ENCODE results near the gene SRGAP3.

Gene SRGAP3

DNA sequence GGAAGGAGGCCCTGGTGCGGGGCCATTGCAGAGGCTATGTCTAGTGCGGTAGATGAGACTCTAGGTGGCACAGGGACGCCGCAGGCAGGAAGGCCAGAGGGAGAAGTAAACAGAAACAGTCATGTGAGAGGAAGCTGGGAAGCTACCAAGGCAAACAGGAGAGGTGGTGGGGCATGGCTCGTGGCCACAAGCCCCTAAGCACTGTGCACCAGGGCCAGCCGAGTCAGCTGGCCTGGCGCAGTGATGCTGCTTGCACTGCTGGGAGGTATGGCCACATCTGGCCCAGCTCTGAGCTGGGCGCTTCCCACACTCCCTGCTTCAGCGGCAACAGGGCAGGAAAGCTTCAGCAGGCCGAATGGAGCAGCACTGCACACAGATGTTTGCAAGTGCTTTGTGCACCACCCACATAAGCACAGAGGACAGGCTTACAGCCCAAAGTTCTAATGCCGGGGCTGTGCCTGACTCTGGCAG, 76.6 kb downstream of the SRGAP3 start:
- DNase-seq (ENCODE audit: low read depth), result no peak

DNA sequence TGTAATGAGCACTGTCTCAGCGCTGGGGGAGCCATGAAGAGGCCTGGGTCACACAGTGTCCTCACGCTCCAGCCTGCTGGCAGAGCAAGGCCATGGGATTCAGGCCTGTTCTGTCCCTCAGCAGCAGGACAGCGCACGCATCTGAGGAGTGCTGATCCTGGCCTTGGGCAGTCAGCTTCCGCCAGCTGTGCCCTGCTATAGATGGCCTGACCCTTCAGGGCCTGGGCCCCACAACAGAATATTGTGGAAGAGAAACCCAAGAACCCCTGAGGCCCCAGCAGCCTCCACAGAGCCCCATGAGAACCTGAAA, 78.6 kb downstream of the SRGAP3 start:
- no peak for DNase-seq (ENCODE audit: low read depth)

DNA sequence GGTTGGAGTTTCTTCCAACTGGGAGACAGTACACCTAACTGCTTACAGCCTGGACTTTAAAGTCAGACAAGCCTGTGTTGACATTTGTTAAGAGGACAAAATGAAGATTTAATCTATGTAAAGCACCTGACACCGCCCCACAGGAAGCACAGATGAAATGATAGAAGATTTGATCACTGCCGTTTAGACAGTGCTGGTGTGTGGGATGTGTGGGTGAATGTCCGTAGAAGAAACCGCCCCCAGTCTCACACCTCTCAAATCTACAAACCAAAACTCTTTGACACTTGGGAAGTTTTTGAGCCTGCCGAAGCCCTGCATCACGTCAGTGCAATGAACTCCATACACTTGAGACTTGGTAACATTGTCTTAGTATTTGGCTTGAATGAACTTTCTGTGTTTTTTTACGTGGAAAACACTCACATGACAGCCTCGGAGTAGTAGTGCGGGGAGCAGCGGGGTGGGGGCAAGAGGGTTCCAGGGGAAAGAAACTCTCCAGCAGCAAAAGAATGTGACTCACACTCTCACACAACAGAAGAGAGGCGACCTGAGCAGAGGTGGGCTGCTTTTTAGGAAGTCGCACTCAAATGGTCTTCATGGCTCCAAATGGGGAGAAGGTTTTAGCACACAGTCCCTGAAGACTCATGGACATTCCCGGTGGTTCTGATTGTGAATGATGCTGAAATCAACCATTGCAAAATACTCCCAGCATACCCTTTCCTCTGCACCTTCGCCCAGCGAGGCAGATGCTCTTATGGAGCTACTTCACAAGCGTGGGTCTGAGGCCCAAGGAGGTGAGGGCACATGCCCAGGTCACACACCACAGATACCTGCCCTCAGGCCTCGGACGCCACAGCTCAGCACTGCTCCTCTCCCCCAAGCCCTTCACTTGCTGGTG, 79.2 kb downstream of the SRGAP3 start:
- DNase-seq (ENCODE audit: low read depth), result no peak

DNA sequence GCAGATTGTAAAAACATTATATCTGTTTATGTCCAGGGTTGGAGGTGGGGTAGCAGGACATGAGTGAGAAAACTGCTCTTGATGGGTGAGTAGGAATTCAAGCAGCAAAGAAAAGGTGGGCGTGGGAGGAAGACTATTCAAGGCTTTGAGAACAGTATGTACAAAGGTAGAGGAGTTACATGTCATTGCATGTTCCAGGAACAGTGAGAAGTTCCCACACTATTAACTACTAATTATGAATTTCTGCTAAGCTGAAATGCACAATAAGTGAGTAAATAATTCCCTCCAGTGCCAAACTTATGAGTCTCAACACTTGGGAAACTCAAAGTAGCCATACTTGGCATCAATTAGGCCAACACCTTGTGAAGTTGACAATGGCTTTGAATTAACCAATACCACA, 80.1 kb downstream of the SRGAP3 start:
- no peak for DNase-seq (ENCODE audit: low read depth)

DNA sequence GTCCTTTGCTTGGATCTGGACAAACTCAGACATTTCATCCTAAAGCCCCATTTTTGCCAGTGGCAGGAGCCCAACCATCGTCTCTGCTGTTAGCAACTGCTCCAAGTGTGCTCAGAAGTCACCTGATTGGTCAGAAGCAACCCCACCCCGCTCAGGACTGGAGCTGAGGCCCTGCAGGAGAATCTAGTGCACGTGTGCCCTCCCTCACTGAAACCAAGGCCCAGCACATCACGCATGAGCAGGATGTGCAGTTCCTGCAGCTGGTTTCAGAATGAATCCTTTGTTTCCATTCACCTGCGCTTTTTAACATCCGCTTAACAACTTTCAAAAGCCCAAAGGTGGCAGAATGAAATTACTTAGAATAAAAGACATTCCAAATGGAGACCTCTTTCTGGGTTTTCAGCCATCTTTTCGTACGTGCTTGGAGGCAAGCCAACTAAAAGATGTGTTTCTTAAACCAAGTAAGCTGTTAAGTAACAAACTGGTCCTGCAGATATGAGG, 81.2 kb downstream of the SRGAP3 start:
- DNase-seq (ENCODE audit: low read depth), result no peak

DNA sequence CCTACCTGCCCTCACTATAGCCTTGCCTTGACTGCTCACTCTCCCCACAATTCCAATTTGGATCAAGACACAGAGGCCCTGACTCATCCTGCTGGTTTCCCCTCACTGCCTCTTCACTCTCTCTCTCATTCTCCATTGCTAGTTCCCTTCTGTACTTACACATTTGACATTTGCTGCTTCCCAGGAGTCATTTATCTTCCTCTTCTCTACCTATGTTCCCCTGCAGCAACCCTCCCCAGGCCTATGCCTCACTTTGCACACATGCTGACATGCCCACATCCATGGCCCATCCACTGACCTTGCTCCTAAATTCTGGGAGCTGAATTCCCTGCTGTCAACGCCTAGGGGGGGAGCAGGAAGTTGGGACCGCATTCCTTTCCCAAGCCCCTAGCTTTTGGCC, 82.2 kb downstream of the SRGAP3 start:
- DNase-seq (ENCODE audit: low read depth), result no peak

DNA sequence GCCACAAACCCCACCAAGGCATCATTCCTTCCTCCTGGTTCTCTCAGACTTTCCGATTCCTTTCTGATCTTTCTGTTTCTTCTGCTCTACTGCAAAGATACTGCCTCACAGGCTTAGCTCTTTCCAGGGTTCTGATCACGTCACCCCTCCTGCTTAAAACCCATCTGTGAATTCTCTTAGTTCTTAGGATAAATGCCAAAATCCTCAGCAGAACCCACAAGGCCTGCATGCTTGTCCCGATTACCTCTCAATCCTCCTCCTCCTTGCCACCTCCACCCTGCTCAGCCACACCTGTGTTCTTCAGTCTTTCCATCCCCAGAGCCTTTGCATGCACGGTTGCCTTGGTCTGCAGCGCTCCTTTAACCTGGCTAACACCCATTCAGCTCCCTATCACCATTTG, 84.0 kb downstream of the SRGAP3 start:
- no peak for DNase-seq (ENCODE audit: low read depth)

DNA sequence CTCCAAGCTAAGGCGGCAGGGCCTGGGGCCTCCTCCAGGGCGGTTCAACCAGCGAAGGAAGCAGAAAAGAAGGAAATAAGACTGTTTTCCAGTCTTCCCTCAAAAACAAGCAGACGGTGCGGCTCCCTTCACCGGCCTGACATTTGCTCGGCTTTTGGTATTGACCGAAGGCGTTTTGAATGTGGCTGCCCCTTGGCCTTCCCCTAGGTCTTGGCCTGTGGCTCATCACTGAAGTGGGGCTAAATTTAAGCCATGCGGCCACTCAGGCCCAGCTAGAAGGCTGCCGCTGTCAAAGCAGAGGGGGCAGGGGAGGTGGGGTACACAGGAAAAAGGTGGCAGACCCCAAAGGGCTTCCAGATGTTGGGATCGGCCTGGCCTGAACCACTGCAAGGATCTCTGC, 86.2 kb downstream of the SRGAP3 start:
- DNase-seq (ENCODE audit: low read depth), result no peak

DNA sequence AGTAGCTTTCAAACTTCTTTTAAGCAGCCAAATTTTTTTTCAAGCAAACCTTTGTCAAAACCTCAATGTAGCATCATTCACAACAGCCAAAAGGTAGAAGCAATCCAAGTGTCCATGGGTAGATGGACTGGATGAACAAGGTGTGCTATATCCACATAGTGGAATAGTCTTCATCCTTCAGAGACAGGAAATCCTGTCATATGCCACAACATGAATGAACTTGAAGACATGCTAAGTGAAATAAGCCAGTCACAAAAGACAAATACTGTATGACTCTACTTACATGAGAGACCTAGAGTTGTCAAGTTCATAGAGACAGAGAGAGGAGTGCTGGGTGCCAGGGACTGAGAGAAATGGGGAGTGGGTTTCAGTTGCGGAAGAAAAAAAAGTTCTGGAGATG, 87.6 kb downstream of the SRGAP3 start:
- no peak for DNase-seq (ENCODE audit: low read depth)

DNA sequence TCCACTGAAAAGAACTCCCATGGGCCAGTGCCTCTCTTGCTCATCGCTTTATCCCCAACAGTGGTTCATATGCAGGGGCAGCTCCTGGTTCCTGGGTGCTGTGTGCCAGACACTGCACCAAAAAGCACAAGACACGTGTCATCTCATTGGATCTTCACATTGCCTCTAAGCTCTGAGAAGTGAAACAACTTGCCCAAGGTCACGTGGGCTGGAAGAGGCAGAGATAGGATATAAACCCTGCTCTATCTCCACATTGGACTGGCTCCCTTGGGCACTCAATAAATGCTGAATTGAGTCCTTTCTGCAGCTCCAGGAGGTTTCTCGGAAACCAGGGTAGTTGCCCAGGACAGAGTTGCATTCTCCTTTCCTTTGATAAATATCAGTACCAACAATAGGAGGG, 88.1 kb downstream of the SRGAP3 start:
- no peak for DNase-seq (ENCODE audit: low read depth)

DNA sequence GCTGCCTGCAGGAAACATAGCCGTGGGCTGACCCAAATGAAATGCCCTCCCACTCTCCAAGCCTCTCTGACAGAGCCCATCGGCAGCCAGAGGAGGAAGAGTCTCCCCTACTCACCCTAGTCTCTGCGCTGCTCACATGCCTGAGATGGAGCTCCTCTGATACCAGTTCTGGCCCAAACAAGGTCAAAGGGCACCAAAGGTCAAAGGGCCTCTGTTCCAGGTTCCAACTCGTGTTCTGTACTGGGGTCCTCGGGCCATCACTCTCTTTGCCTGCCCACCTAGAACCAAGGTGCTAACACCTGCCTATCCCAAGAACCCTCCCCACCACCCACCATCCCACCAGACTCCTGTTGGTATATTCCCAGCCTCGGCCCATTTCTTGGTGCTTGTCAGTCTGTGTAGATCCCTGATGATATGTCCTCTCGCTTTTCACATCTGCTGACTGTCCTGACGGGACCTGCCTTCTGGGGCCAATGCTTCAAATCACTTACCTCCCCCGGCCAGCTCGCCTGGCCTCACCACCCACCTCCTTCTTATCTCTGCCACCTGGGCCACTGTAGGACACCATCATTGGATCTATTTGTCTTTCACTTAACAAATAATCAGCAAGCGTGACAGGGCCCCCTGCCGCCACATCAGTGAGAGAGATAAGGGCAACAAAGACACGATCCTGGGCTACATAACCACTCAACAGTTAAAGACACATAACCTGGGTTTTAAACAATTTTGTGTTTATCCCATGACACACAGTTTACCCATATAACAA, 90.4 kb downstream of the SRGAP3 start:
- no peak for DNase-seq (ENCODE audit: low read depth)

DNA sequence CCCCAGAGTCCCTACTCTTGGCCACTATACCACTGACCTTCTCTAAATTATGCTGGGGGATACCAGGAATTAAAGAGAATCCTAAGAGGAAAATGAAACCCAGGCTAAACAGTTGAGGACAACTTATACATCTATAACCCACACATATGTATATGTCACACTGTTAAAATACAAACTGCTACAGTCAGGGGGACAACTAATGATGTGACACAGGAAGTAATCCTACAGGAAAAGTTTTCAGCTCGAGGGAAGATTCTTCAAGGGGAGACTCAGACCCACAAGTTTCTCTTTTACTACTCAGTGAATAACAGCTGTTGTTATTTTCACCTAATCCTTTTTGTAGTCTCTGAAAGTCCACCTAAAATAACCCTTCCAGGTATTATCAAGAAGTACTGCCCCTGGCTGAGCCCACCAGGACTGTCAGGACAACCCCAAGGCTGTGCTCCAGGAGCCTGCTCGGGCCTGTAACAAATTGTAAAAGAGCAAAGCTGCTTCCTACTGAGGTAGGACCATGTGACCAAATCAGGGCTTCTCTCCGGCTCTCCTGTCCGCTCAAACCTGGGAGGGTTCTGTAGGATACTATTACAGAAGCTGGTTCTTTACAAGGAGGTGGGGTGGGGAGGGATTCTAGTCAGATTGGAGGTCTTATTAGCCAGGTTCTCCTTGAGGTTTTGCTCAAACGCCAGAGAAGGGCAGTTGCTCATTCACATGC, 91.6 kb downstream of the SRGAP3 start:
- DNase-seq (ENCODE audit: low read depth), result no peak

DNA sequence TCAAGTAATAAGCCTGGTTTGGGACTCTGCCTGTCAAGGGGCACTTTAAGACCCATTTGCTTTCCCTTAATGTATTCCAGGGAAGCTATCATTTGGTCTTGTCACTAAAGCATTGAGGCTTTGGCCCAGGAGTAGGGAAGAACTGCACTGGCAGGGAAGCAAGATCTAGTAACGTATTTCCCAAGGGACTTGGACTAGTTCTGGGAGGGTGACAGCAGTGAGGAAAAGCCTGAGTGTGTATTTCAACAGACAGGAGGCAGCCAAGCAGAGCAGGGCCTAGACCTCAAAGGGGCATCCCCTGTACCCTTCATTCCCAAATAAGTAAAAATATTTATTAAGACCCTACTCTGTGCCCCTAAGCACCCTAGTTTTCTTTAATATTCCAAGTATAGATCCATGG, 92.8 kb downstream of the SRGAP3 start:
- DNase-seq (ENCODE audit: low read depth), result no peak

DNA sequence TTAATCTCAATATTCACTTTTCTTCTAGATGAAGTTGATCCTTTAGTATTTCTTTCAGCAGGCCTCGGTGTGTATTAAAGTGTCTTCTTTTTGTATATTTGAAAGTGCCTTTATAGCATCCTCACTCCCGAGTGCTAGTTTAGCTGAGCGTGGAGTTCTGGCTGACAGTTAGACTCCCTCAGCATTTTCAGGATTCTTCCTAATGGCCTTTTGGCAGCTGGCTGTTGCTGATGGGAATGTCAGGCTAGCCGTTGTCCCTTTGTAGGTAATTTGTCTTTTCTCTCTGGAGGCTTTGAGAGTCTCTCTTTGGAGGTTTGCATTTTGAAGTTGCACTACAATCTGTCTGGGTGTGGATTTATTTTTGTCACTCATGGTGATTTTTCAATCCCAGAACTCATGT, 94.4 kb downstream of the SRGAP3 start:
- DNase-seq (ENCODE audit: low read depth), result no peak

DNA sequence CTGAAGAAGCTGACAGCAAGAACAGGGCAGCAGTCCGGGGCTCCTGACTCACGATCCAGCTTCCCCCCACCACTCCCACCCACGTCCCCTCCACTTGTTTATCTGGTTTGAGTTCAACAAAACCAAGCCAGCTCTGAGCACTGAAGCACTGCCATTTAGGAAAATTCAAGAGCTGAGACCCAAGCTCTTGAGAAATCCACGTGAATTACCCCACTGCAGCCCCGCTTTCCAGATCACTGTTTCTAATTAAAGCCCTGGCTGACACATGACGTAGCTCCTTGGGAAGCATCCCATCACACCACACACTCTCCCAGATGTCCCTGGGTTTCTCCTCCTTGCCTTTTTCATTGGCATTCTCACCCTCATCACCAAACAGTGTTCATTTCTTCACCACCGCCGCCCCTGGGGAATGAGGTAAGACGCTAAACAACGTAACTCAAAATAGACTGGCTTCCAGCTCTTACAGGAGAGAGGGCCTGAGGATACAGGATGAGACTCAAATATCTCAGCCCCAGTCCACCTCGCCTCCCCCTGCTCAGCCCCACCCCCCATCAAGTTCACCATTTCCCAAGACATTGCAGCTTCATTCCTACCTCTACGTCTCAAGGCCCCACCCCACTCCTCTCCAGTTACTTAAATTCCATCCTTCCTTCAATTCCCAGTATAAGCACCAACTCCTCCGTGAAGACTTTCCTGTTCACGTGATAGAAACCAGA, 95.4 kb downstream of the SRGAP3 start:
- no peak for DNase-seq (ENCODE audit: low read depth)

DNA sequence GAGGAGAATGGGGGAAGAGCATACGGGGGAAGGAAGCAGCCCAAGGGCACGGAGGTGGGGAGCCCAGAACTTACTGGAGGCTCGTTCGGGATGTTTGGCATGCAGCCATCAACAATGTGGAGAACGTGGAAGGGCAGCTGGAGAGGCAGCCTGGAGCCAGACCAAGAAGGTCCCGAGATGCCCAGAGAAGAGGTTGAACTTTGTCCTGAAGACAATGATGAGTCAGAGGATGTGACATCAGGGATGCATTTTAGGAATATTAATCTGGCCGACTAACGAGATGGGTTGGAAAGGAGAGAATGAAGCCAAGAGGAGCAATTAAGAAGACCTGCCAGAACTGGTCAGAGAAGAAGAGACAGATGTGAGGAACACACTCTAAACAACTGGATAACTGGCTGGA, 98.2 kb downstream of the SRGAP3 start:
- no peak for DNase-seq (ENCODE audit: low read depth)

DNA sequence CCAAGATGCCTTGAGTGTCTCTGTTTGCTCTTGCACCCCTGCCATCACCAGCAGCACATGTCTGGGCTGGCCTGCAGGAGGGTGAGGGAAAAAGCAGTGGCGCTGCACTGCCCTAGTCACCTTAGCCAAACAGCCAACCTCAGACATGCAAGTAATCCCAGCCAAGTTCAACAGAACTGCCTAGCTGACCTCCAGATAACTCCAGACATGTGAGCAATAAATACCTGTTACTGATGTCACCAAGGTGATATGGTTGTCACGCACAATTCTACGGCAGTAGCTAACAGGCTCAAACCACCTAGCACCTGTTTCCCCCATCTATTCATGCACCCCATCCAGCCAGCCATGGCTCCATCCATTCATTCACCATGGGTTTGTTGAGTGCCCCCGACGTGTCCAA, 99.9 kb downstream of the SRGAP3 start:
- no peak for DNase-seq (ENCODE audit: low read depth)

DNA sequence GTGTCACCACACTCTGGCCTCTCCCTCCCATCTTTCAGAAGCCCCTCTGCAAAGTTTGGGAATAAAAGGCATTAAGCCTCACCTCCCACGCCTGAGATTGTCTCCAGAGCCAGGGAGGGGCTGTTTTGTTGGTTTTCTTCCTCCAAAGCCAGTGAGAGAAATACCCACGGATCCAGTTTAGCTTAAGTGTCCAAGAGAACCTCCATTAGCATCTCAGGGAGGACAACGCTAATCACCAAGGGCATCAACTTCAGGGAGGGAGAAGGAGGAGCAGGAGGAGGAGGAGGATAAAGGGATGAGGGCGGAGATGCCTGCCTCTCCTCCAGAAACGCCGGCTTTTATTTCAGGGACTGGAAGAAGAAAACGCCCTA, 101.6 kb downstream of the SRGAP3 start:
- no peak for DNase-seq (ENCODE audit: low read depth)

DNA sequence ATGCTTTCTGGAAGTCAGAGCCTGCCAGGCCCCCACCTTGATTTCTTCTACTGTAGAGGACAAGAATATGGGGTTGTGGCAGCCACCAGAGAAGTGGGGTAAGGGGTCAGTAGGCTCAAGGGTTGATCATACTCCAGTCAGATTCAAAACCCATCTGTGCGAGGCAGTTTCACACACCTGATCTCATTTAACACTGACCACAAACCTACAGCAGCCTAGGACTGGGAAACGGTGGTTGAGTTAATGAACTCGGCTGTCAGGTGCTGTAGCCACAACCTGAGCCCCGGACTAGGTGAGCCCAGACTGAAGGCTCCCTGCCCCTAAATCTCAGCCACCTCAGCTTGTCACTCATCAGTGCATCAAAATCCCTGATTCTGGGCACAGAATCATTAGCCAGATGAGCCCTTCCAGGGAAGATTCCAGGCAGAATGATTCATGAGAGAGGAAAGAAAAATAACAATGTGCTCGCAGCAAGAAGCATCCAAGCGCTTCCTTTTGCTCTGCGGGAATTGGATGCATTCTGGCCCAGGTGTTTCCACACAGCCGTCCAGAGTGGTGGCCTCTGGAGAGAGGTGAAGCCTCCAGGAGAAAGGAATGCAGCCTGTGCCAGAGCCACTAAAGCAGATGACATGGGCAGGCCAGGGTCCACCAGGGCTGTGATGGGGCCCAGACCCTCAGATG, 102.1 kb downstream of the SRGAP3 start:
- DNase-seq (ENCODE audit: low read depth), result no peak

DNA sequence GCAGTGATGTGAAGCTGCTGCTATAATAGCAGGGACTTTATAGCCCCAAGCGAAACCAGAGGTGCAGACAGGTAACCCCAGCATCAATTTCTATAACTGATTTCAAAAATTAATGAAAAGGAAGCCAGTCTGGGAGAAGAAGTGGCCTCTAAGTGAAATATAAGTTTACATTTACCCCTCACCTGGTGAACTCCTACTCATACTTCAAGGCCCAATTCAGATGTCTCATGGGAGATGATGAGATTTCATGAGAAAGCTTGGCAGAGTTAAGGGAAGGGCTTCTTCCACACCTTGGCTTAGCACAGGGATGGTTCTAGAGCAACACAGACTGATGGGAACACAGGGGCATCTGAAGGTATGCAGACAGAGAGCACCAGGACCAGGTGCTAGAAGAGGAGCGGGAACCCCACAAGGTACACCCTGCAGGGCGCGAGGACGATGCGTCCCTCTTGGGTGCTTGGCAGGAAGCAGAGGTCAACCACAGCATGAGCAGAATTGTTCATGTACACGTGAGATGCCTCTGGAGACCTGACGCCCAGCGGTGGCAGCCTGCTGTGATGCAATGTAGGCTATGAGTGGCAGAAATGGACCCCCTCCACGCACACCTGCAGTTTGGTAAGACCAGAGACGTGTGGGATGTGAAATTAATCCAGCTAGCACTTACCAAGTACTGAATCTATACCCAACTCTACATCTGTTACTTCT, 102.9 kb downstream of the SRGAP3 start:
- no peak for DNase-seq (ENCODE audit: low read depth)

DNA sequence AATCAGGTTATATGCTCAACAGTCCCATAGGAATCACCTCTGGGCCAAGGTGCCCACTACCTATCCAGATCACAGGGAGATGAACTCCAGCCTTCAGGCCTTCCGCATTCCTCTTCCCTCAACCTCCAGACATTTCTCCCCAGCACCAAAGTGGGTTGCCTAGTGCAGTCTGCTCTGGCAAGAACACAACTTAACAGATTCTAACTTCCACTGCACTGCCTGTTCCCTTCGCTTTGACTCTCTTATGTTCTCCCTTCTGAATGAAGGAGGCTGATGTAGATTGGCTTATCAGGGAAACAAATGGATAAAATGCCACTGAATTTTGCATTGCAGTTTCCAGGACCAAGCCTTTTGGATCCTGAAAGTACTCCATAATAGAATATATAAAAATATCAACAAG, 106.3 kb downstream of the SRGAP3 start:
- DNase-seq (ENCODE audit: low read depth), result no peak
